NCI-H1105 (cell line): Measurements from ENCODE around the gene KRTAP29-1.
"Not testable (repeated sequence)": the region's sequence is repeated elsewhere in the genome, so short reads cannot be mapped to it uniquely, and the experiment has no call there.

Experiments
- DNase-seq: peaks from one replicate; lab custom pipeline; 2025; lab: John Stamatoyannopoulos, UW

KRTAP29-1 gene

GRCh38 chr17:41301916-41302901 lies at the start of gene KRTAP29-1:
KRTAP29-1 (minus strand) TSS chr17:41302851; CDS start chr17:41302851, 0 bp downstream.
- no peak for DNase-seq

GRCh38 chr17:41351177-41351576 lies 48.5 kb upstream of the KRTAP29-1 start:
- no peak for DNase-seq

GRCh38 chr17:41350381-41350878 lies 47.8 kb upstream of the KRTAP29-1 start, which contains the start of gene KRT33A:
KRT33A (minus strand) TSS chr17:41350828; CDS start chr17:41350767, 61 bp downstream.
- DNase-seq = not testable (repeated sequence)

GRCh38 chr17:41347869-41348760 lies 45.5 kb upstream of the KRTAP29-1 start:
- DNase-seq = no peak

- DNase-seq = not testable (repeated sequence)
Observed at GRCh38 chr17:41346421-41346820, 43.8 kb upstream of the KRTAP29-1 start.

GRCh38 chr17:41345992-41346391 lies 43.3 kb upstream of the KRTAP29-1 start:
- DNase-seq = no peak

GRCh38 chr17:41343029-41343428 lies 40.4 kb upstream of the KRTAP29-1 start:
- DNase-seq = no peak

GRCh38 chr17:41340934-41341861 lies 38.5 kb upstream of the KRTAP29-1 start:
- no peak for DNase-seq

GRCh38 chr17:41340494-41340893 lies 37.8 kb upstream of the KRTAP29-1 start:
- no peak for DNase-seq

GRCh38 chr17:41339571-41340172 lies 37.0 kb upstream of the KRTAP29-1 start:
- no peak for DNase-seq

GRCh38 chr17:41338961-41339485 lies 36.4 kb upstream of the KRTAP29-1 start:
- no peak for DNase-seq

GRCh38 chr17:41335747-41336146 lies 33.1 kb upstream of the KRTAP29-1 start:
- DNase-seq = no peak

- DNase-seq = no peak
Observed at GRCh38 chr17:41334385-41335305, 32.0 kb upstream of the KRTAP29-1 start.

- DNase-seq = no peak
Observed at GRCh38 chr17:41333836-41334235, 31.2 kb upstream of the KRTAP29-1 start.

GRCh38 chr17:41333098-41333497 lies 30.4 kb upstream of the KRTAP29-1 start:
- no peak for DNase-seq

- DNase-seq = no peak
Observed at GRCh38 chr17:41332239-41332638, 29.6 kb upstream of the KRTAP29-1 start.

GRCh38 chr17:41331606-41332005 lies 29.0 kb upstream of the KRTAP29-1 start:
- DNase-seq = no peak

GRCh38 chr17:41329279-41329948 lies 26.8 kb upstream of the KRTAP29-1 start:
- peak; percentile 21 for DNase-seq

GRCh38 chr17:41328207-41328606 lies 25.6 kb upstream of the KRTAP29-1 start:
- DNase-seq = no peak
